ENCODE data around the gene WDFY2. TPM values are rescaled to one million over a fixed set of nuclear protein-coding genes. Genes with fewer than 3 reads are reported as not detected.

The WDFY2 gene
- total and polyA plus RNA-seq, 2 experiments from 2014 or later, result 11.4 to 24.0 TPM

DNA sequence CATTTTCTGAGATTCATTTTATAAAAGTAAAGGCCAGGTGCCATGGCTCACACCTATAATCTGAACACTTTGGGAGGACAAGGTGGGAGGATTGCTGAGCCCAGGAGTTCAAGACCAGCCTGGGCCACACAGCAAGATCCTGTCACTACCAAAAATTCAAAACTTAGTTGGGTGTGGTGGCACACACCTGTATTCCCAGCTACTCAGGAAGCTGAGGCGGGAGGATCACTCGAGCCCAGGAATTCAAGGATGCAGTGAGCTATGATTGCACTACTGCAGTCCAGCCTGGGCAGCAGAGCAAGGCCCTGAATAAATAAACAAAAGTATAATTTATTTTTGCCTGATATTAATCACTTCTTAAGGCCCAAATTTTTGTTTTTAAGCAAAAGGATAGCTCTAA lies 179.2 kb downstream of the WDFY2 start:
- Histone ChIP-seq H2AFZ (no peak overlapping the region), H3K27ac (ENCODE audit: low read depth) (no peak overlapping the region), H3K36me3 (ENCODE audit: insufficient read depth) (peaks cover 11% of the 10 kb centered on the region; the same call in 1 of the 2 replicates), H4K20me1 (replicated peaks; ENCODE audit: insufficient read depth) (no peaks in the 10 kb centered on the region; the same call in none of the 2 replicates), H3K4me1 (ENCODE audit: insufficient read depth) (peaks cover 6% of the 10 kb centered on the region), H3K79me2 (replicated peaks; ENCODE audit: insufficient read depth) (no peaks in the 10 kb centered on the region), H3F3A (replicated peaks; ENCODE audit: low read depth) (peaks cover 3% of the 10 kb centered on the region; the same call in 1 of the 2 replicates), H3K4me2 (no peak overlapping the region), H3K9me2 (ENCODE audit: insufficient read depth) (no peaks in the 10 kb centered on the region), H3K27me3 (ENCODE audit: insufficient read depth) (no peaks in the 10 kb centered on the region), H3K4me3 (no peak overlapping the region)
- H3K27me3 Mint-ChIP-seq (ENCODE audit: insufficient read depth, low read depth, poor library complexity), result peaks cover 9% of the 10 kb centered on the region
- TF ChIP-seq CREB1 (CRISPR knock-in tag; IDR thresholded peaks at IDR 0.05; ENCODE audit: low read depth) (no peak), NANOG (IDR thresholded peaks at IDR 0.05; ENCODE audit: borderline replicate concordance) (no peak), POLR2AphosphoS5 (IDR thresholded peaks at IDR 0.05; ENCODE audit: low read depth) (no peak), EZH2 (IDR thresholded peaks at IDR 0.05; ENCODE audit: low read depth, unreplicated experiment) (no peak), EZH2phosphoT487 (IDR thresholded peaks at IDR 0.05; ENCODE audit: unreplicated experiment) (no peak)
- peaks cover 19% of the 10 kb centered on the region for H3K4me1 Mint-ChIP-seq
- no peak overlapping the region for H3K4me3 Mint-ChIP-seq
- H3K27ac Mint-ChIP-seq, result no peak overlapping the region
- DNase-seq (ENCODE audit: low spot score) (no peak), ATAC-seq (no peak)
- H3K36me3 Mint-ChIP-seq (ENCODE audit: low read depth), result peaks cover 37% of the 10 kb centered on the region
- H3K9me3 Mint-ChIP-seq, result no peaks in the 10 kb centered on the region

- H4K20me1 ChIP-seq (replicated peaks; ENCODE audit: insufficient read depth), result no peaks in the 10 kb centered on the region; the same call in 1 of the 2 replicates
- Mint-ChIP-seq H3K36me3 (ENCODE audit: low read depth) (peaks cover 32% of the 10 kb centered on the region), H3K27ac (no peak overlapping the region), H3K4me1 (peaks cover 23% of the 10 kb centered on the region), H3K27me3 (ENCODE audit: insufficient read depth, low read depth, poor library complexity) (peaks cover 13% of the 10 kb centered on the region), H3K9me3 (no peaks in the 10 kb centered on the region), H3K4me3 (no peak overlapping the region)
- H3K4me3 ChIP-seq, result no peak overlapping the region
- DNase-seq (ENCODE audit: low spot score), result no peak
- H3F3A ChIP-seq (replicated peaks; ENCODE audit: low read depth), result peaks cover 3% of the 10 kb centered on the region; the same call in 1 of the 2 replicates
- no peak for ATAC-seq
- no peaks in the 10 kb centered on the region for H3K79me2 ChIP-seq (replicated peaks; ENCODE audit: insufficient read depth)
- H3K4me2 ChIP-seq, result no peak overlapping the region
- H3K27me3 ChIP-seq (ENCODE audit: insufficient read depth), result no peaks in the 10 kb centered on the region
- peaks cover 11% of the 10 kb centered on the region for H3K4me1 ChIP-seq (ENCODE audit: insufficient read depth)
- no peaks in the 10 kb centered on the region for H3K9me2 ChIP-seq (ENCODE audit: insufficient read depth)
- peaks cover 5% of the 10 kb centered on the region; the same call in 1 of the 2 replicates for H3K36me3 ChIP-seq (ENCODE audit: insufficient read depth)
- H3K27ac ChIP-seq (ENCODE audit: low read depth), result no peak overlapping the region; the same call in 1 of the 2 replicates
- H2AFZ ChIP-seq, result no peak overlapping the region
- TF ChIP-seq REST (IDR thresholded peaks at IDR 0.05; ENCODE audit: unreplicated experiment) (no peak), CREB1 (CRISPR knock-in tag; IDR thresholded peaks at IDR 0.05; ENCODE audit: low read depth) (no peak), ZNF331 (CRISPR knock-in tag; IDR thresholded peaks at IDR 0.05; ENCODE audit: low read depth) (no peak), CTCF (conservative IDR thresholded peaks at IDR 0.05; ENCODE audit: low read depth in 2 of 2) (no peak)
Measured at GRCh38 chr13:51764184-51765141, 180.2 kb downstream of the WDFY2 start.
